ENCODE data around the gene ZNF408.

ZNF408 gene

DNA sequence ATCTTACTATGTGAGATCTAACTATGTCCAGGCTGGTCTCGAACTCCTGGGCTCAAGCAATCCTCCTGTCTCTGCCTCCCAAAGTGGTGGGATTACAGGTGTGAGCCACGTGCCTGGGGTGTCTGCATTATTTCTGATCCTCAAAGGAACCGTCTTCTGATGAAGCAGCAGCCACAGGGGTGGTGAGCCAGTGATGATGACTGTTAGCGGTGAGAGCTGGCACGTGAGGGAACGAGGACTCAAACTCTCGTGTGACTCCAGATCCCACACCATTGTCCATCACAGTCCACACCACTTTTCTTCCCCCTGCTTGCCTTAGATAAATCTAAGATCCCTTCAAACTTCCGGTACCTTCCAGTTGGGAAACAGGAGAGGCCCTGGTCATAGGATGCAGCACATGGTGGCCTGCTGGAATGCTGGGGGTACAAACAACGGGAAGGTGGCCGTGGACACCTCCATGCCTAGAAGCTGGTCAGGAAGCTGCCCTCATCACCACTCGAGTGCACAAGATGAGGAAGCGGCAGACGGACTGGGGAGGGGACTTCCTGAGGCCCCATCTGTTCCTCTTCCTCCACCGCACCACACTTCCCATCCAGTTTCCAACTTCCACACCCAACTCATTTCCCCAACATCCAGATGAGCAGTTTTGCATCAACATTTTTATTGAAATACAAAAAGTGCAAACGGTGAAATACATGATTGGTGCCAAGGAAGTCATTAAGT lies 24.2 kb upstream of the ZNF408 start:
- Histone ChIP-seq H3K9me3 (ENCODE audit: control insufficient read depth, insufficient read depth, low read length) (no peaks in the 10 kb centered on the region), H3K27me3 (ENCODE audit: control insufficient read depth, insufficient read depth, low read length) (no peaks in the 10 kb centered on the region), H3K27ac (ENCODE audit: low read depth, low read length) (no peak overlapping the region), H3K4me3 (ENCODE audit: low read depth, low read length) (no peak overlapping the region), H3K9ac (ENCODE audit: low read depth, low read length) (no peak overlapping the region), H3K4me1 (ENCODE audit: control insufficient read depth, insufficient read depth, low read length) (peaks cover 20% of the 10 kb centered on the region), H3K36me3 (ENCODE audit: control insufficient read depth, insufficient read depth, low read length) (peaks cover 54% of the 10 kb centered on the region)

DNA sequence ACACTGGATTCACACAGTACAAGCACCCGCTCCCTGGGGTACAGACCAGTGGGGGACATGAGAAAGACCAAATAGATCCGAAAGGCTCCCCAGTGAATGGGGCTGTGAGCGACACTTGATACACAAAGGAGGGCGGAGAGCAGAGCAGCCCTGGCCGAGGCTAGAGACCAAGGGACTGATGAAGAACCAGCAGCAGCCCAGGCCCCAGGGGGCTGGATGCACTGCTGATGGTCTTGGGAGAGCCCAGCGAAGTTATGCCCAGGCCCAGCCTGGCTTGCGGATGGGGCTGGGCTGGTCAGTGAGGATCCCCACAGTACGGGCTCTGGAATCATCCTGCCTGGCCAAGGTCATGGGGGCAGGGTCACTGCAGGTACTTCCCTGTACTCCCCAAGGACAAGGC lies 23.7 kb upstream of the ZNF408 start:
- Histone ChIP-seq H3K36me3 (ENCODE audit: control insufficient read depth, insufficient read depth, low read length) (peaks cover 48% of the 10 kb centered on the region), H3K27ac (ENCODE audit: low read depth, low read length) (no peak overlapping the region), H3K9me3 (ENCODE audit: control insufficient read depth, insufficient read depth, low read length) (no peaks in the 10 kb centered on the region), H3K4me1 (ENCODE audit: control insufficient read depth, insufficient read depth, low read length) (peaks cover 20% of the 10 kb centered on the region), H3K9ac (ENCODE audit: low read depth, low read length) (no peak overlapping the region), H3K27me3 (ENCODE audit: control insufficient read depth, insufficient read depth, low read length) (no peaks in the 10 kb centered on the region), H3K4me3 (ENCODE audit: low read depth, low read length) (no peak overlapping the region)

DNA sequence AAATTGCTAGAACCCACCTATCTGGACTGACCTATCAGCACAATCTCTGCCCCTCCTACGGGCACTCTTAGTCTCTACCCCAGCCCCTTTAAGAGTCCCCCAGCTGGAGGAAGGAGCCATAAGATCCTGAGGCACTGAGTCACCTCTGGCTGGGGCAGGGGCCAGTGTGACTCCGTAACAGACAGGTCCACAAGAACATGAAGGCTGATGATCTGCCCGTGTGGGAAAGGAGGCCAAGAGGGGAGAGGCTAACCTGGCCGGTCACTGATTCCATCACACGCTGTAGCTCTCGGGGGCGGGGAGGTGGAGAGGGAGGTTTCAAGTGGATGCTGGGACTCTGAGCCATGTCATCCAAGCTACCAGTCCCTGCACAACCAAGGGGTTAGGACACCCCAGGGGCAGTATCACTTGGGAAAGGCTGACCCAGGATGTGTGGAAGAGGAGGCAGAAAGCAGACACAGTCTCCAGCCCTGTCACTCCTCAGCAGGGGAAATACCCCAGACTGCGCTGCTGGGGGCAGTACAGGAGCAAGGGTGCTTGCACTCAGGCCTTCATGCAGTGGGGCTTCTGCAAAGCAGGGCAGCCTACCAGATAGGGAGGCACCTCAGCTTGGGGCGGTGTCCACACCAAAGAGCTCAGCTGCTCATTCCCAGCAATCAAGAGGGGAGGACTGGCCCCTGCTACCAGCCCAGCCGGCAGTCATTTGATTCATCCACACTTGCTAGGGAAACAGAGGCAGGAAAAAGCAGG lies 22.7 kb upstream of the ZNF408 start:
- Histone ChIP-seq H3K27ac (ENCODE audit: low read depth, low read length) (no peak overlapping the region), H3K36me3 (ENCODE audit: control insufficient read depth, insufficient read depth, low read length) (peaks cover 38% of the 10 kb centered on the region), H3K27me3 (ENCODE audit: control insufficient read depth, insufficient read depth, low read length) (no peaks in the 10 kb centered on the region), H3K4me3 (ENCODE audit: low read depth, low read length) (no peak overlapping the region), H3K9ac (ENCODE audit: low read depth, low read length) (no peak overlapping the region), H3K4me1 (ENCODE audit: control insufficient read depth, insufficient read depth, low read length) (peaks cover 20% of the 10 kb centered on the region), H3K9me3 (ENCODE audit: control insufficient read depth, insufficient read depth, low read length) (no peaks in the 10 kb centered on the region)

DNA sequence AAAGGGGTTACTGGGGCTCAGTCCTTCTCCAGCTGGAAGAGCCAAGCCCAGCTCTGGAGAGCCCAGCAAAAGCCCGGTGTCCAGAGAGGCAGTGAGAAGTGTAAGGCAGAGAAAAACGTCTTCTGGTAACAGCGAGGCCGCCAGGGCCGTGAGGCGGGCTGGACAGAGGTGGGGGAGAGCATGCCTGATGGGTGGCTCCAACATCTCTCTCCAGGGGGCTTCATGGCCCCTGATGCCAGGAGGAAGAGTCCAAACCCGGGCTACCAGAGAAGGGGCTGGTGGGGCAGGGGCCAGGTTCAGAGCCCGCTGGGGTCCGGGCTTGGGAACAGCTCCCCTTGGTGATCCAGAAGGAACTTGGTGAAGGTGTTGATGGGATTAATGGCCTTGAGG lies 22.1 kb upstream of the ZNF408 start:
- Histone ChIP-seq H3K4me3 (ENCODE audit: low read depth, low read length) (no peak overlapping the region), H3K27ac (ENCODE audit: low read depth, low read length) (no peak overlapping the region), H3K4me1 (ENCODE audit: control insufficient read depth, insufficient read depth, low read length) (peaks cover 19% of the 10 kb centered on the region), H3K27me3 (ENCODE audit: control insufficient read depth, insufficient read depth, low read length) (no peaks in the 10 kb centered on the region), H3K9me3 (ENCODE audit: control insufficient read depth, insufficient read depth, low read length) (no peaks in the 10 kb centered on the region), H3K9ac (ENCODE audit: low read depth, low read length) (no peak overlapping the region), H3K36me3 (ENCODE audit: control insufficient read depth, insufficient read depth, low read length) (peaks cover 32% of the 10 kb centered on the region)

DNA sequence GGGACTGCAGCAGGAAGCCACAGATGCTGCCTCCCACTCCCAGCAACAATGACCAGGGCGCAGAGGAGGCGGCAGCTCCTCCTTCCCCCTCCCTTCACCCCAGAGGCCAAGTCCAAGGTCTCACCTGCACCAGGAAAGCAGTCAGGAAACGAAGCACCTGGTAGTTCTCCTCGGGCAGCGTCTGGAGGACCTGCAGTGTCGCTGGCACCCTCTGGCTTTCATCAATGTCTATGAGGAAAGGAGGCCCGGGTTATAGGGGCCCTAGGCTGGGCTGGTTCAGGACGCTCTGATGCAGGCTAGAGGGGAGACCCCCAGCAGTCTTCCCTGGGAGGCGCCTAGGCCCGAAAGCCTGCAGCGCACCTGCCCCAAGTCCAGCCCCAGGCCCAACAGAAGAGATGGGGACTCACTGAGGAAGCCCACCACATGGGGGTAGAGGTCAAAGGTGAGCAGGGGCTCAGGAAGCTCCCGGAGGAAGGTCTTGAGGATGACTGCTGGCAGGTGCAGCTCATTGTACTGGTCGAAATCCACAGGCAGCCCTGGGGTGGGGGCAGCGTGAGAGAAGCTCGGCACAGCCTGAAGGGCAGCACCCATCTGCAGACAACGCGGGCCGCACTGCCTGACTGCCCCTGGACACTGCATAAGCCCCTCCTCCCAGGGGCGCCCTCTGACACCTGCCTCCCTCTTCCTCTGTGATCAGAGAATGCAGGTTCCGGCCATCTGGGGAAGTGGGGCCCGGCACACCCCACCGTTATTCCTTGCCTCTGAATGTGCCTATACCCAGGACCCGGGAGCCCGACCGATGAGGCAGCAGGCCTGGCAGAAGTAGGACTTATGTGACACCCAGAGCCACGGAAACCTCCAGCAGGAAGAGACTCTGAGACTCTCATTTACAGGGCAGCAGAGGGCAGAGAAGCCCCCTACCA lies 21.3 kb upstream of the ZNF408 start:
- no peak overlapping the region for H3K9ac ChIP-seq (ENCODE audit: low read depth, low read length)
- H3K27me3 ChIP-seq (ENCODE audit: control insufficient read depth, insufficient read depth, low read length), result no peaks in the 10 kb centered on the region
- H3K27ac ChIP-seq (ENCODE audit: low read depth, low read length), result no peak overlapping the region
- peaks cover 12% of the 10 kb centered on the region for H3K4me1 ChIP-seq (ENCODE audit: control insufficient read depth, insufficient read depth, low read length)
- H3K36me3 ChIP-seq (ENCODE audit: control insufficient read depth, insufficient read depth, low read length), result peaks cover 30% of the 10 kb centered on the region
- no peaks in the 10 kb centered on the region for H3K9me3 ChIP-seq (ENCODE audit: control insufficient read depth, insufficient read depth, low read length)
- no peak overlapping the region for H3K4me3 ChIP-seq (ENCODE audit: low read depth, low read length)

DNA sequence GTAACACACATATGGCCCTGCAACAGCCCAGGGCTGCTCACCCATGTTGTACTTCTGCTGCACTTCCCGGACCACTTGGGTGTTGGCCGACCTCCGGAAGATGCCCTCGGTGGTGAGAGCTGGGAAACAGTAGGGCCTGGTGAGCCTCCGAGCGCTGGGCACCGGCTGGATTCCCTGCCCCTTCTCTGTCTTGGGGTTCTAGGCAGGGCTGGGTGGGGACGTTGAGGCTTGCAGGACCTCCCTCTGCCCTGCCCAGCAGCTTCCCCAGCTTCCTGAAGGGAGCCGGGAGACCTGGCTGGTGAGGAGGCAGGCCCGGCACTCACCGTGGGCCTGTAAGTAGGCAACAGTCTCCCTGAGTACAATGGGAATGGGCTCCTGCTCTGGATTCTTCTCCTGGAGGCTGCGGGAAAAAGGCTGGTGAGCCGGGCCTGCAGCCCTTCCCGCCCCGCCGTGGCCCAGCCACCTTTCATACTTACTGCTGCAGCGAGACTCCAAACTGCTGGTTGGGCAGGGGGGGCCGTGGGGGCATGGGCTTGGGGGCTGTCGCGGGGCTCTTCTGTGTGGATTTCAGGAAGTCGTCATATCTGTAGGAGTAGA lies 20.6 kb upstream of the ZNF408 start:
- no peaks in the 10 kb centered on the region for H3K27me3 ChIP-seq (ENCODE audit: control insufficient read depth, insufficient read depth, low read length)
- no peaks in the 10 kb centered on the region for H3K9me3 ChIP-seq (ENCODE audit: control insufficient read depth, insufficient read depth, low read length)
- H3K36me3 ChIP-seq (ENCODE audit: control insufficient read depth, insufficient read depth, low read length), result peaks cover 30% of the 10 kb centered on the region
- peaks cover 6% of the 10 kb centered on the region for H3K4me1 ChIP-seq (ENCODE audit: control insufficient read depth, insufficient read depth, low read length)
- H3K9ac ChIP-seq (ENCODE audit: low read depth, low read length), result no peak overlapping the region
- no peak overlapping the region for H3K4me3 ChIP-seq (ENCODE audit: low read depth, low read length)
- no peak overlapping the region for H3K27ac ChIP-seq (ENCODE audit: low read depth, low read length)

DNA sequence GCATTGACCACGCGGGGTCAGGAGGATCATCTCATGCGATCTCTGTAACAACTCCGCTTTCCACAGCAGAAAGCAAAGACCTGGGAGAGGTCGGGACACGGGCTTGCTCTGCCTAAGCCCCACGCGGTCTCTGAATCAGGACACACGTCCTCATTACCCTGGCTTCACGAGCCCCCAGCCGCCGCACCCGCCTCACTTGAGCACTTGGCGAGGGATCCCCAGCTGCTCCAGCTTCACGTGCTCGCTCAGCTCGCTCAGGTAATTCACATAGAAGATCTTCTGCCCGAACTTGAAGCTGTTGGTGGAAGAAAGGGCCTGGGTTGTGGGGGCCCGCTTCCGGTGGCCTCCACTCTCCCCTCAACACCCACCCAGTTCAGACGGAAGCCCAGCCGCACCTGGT lies 20.0 kb upstream of the ZNF408 start:
- Histone ChIP-seq H3K36me3 (ENCODE audit: control insufficient read depth, insufficient read depth, low read length) (peaks cover 30% of the 10 kb centered on the region), H3K9ac (ENCODE audit: low read depth, low read length) (no peak overlapping the region), H3K27ac (ENCODE audit: low read depth, low read length) (no peak overlapping the region), H3K9me3 (ENCODE audit: control insufficient read depth, insufficient read depth, low read length) (no peaks in the 10 kb centered on the region), H3K4me1 (ENCODE audit: control insufficient read depth, insufficient read depth, low read length) (peaks cover under 1% of the 10 kb centered on the region; the same call in 1 of the 2 replicates), H3K27me3 (ENCODE audit: control insufficient read depth, insufficient read depth, low read length) (no peaks in the 10 kb centered on the region), H3K4me3 (ENCODE audit: low read depth, low read length) (no peak overlapping the region)

DNA sequence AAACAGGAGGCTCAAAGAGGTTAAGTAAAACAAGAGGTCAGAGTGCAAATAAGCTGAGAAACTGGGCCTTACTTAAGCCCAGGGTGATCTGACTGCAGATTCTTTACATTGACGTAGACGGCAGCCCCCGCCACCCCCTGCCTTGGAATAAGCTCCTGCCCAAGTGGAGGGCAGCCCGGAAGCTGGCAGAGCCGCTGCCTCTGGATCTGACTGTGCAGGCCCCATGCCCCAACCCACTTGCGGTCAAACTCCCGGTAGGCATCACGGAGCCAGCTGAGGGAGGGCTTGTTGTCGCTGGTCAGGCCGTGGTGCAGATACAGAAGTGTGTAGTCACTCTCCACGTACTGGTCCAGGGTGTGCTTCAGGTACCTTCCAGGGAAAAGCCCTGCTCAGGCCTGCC lies 19.0 kb upstream of the ZNF408 start:
- Histone ChIP-seq H3K36me3 (ENCODE audit: control insufficient read depth, insufficient read depth, low read length) (peaks cover 30% of the 10 kb centered on the region), H3K27me3 (ENCODE audit: control insufficient read depth, insufficient read depth, low read length) (no peaks in the 10 kb centered on the region), H3K4me1 (ENCODE audit: control insufficient read depth, insufficient read depth, low read length) (no peaks in the 10 kb centered on the region), H3K27ac (ENCODE audit: low read depth, low read length) (no peak overlapping the region), H3K9ac (ENCODE audit: low read depth, low read length) (no peak overlapping the region), H3K9me3 (ENCODE audit: control insufficient read depth, insufficient read depth, low read length) (no peaks in the 10 kb centered on the region), H3K4me3 (ENCODE audit: low read depth, low read length) (no peak overlapping the region)

DNA sequence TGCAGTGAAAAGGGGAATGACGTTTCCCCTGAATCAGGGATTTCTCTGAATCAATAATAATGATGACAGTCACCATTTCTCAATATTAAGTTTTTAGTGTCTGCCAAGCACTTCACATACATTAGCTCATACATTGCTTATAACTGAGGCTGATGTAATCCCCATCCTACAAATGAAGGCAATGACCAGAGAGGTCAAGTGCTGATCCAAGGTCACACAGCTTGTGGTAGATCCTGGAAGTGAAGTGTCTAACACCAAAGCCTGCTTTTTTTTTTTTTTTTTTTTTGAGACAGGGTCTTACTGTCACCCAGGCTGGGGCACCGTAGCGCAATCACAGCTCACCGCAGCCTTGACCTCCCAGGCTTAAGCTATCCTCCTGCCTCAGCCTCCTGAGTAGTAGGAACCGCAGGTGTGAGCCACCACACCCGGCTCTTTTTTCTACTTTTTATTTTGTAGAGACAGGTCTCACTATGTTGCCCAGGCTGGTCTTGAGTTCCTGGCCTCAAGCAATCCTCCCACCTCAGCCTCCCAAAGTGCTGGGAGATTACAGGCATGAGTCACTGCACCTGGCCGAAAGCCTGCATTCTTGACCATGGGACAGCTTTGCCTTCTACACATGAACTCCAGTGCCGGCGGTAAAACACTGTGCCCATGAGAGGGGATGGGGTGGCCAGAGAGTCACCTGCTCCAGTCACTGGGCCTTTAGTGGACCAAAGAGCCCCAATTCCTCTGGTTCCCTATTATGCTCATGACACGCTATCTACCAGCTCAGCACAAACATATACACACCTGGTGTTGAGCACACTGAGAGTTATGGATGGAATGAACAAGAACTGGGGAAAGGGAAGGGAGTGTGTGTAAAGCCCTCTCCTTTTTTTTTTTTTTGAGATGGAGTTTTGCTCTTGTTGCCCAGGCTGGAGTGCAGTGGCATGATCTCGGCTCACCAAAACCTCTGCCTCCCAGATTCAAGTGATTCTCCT lies 17.8 kb upstream of the ZNF408 start:
- H3K27ac ChIP-seq (ENCODE audit: low read depth, low read length), result no peak overlapping the region
- no peaks in the 10 kb centered on the region for H3K9me3 ChIP-seq (ENCODE audit: control insufficient read depth, insufficient read depth, low read length)
- no peaks in the 10 kb centered on the region for H3K4me1 ChIP-seq (ENCODE audit: control insufficient read depth, insufficient read depth, low read length)
- no peak overlapping the region for H3K4me3 ChIP-seq (ENCODE audit: low read depth, low read length)
- H3K27me3 ChIP-seq (ENCODE audit: control insufficient read depth, insufficient read depth, low read length), result no peaks in the 10 kb centered on the region
- H3K36me3 ChIP-seq (ENCODE audit: control insufficient read depth, insufficient read depth, low read length), result peaks cover 36% of the 10 kb centered on the region
- no peak overlapping the region for H3K9ac ChIP-seq (ENCODE audit: low read depth, low read length)

DNA sequence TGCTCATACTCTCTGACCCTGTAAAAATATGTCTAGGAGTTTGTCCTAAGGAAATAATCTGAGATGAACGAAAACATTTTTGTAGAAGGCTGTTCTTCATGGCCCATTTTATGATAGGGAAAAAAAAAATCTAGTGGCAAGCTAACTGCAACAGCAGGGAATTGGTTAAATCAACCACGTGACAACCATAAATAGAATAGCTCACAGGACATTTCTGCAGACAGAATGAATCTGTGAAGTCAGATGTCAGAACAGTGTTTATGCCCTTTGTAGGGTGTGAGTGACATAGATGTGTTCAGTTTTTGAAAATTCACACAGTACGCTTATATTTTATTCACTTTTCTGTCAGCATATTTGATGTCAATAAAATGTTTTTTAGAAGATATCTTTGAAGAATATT lies 16.5 kb upstream of the ZNF408 start:
- H3K9me3 ChIP-seq (ENCODE audit: control insufficient read depth, insufficient read depth, low read length), result no peaks in the 10 kb centered on the region
- peaks cover 25% of the 10 kb centered on the region for H3K36me3 ChIP-seq (ENCODE audit: control insufficient read depth, insufficient read depth, low read length)
- no peaks in the 10 kb centered on the region for H3K27me3 ChIP-seq (ENCODE audit: control insufficient read depth, insufficient read depth, low read length)
- H3K4me3 ChIP-seq (ENCODE audit: low read depth, low read length), result no peak overlapping the region
- H3K27ac ChIP-seq (ENCODE audit: low read depth, low read length), result no peak overlapping the region
- H3K9ac ChIP-seq (ENCODE audit: low read depth, low read length), result no peak overlapping the region
- H3K4me1 ChIP-seq (ENCODE audit: control insufficient read depth, insufficient read depth, low read length), result no peaks in the 10 kb centered on the region

All from HUES48 (cell line).